HG03521 (cell line): ENCODE data around the gene RASA1.
"Not testable (repeated sequence)": the region's sequence is repeated elsewhere in the genome, so short reads cannot be mapped to it uniquely, and the experiment has no call there.

Experiments
- ATAC-seq: cut with Tn5 transposase; IDR thresholded peaks from one replicate; pipeline ENCODE4 v1.9.1; 2021; ENCODE audit warnings: mild to moderate bottlenecking, moderate library complexity; ENCODE audit not compliant: unreplicated experiment

RASA1 gene

DNA sequence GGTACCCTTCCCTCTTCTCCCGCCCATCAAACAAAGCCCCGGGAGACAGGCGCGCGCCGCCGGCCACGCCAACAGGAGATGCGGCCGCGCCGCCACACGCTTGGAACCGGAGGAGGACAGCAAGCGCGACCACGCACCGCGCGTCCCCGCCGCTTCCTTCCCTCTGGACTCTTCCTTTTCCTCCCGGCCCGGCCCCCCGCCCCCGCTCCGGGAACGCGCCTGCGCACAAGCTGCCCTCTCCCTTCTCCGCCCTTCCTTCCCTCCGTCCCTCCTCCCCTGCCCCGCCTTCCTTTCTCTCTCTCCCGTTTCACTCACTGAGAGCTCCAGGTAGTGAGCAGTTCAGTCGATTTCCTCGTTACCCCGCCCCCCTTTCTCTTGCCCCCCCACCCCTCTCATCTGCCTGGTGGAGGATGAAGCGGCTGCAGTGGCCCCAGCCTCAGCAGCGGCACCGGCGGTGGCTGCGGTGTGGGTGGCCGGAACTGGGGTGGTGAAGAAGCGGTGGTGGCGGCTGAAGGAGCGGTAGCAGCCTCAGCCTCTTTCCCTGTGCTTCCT lies at the start of gene RASA1:
Gene RASA1 (plus strand): TSS at position 310 of the 552 bp plus-strand sequence. CDS start 569 bp downstream, outside the sequence.
- ATAC-seq: peak; percentile 45

DNA sequence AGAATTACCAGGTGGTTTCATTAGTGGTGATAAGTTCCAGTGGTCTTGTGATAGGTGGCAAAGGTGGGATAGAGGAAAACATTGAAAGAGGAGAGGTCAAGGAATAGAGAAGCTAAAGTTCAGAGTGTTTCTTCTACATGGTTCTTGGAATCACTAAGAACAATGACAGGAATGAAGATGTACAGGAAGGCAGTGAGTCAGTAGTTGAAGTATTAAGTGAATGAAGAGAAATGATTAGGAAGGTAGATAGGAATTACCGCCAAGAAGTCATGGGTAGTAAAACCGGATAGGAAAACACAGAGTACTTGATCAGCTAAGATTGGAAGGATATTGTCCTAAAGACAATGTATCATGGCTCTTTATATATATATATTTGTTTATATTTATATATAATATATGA lies 37.9 kb upstream of the RASA1 start:
- ATAC-seq: no peak

DNA sequence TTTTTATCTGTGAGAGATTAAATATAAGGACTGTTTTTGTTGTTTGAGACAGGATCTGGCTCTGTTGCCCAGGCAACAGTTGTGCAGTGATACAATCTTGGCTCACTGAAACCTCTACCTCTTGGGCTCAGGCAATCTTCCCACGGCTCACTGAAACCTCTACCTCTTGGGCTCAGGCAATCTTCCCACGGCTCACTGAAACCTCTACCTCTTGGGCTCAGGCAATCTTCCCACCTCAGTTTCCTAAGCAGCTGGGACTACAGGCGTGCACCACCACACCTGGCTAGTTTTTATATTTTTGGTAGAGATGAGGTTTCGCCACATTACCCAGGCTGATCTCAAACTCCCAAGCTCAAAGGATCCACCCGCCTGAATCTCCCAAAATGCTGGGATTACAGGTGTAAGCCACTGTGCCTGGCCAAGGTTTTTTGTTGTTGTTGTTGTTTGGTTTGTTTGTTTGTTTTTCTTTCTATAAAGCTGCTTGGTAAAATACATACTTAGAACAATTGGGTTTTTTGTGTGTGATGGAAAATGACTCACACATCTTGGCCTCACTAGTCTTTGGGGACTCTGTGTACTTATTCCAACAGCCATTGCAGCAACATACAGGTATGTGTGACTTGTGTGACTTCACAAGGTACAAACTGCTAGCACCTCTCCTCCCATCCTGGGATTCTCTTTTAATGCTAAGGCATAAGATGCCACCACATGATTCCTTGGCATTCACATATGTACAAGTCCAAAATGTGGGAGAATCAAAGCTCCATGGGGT lies 36.5 kb upstream of the RASA1 start:
- ATAC-seq: peak; percentile 95

DNA sequence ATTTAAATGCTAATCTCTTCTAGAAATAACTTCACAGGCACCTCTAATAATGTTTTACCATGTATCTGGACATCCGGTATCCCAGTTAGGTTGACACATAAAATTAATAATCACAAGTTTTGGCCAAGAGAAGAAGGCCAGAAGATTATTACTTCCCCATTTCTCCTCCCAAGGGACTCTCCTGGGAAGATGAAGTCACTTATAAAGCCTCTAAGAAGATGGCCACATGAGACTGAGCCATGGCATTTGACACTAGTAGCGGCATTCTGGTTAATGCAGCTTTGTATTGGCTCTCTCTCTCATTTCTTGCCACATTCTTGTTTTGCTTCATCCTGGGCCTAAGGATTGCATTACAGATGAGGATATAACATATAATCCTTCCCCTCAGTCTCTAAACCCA lies 34.5 kb upstream of the RASA1 start:
- ATAC-seq: no peak

DNA sequence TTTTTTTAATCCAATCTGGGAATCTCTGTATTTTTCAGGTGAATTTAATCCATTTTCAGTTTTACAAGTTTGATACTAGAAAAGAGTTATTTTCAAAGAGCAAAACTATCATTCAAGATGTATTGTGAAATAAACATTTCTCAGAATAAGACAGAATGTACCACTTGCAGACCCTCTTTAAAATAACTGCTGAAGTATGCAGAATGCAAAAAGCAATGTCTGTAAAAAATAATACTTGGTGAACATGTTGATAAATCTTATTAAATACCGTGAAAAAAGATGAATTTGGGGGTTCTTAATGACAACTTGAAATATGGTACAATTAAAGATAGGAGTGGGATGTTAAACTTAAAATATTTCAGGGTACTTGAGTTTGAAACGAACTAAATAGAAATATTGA lies 26.1 kb upstream of the RASA1 start:
- no peak for ATAC-seq

DNA sequence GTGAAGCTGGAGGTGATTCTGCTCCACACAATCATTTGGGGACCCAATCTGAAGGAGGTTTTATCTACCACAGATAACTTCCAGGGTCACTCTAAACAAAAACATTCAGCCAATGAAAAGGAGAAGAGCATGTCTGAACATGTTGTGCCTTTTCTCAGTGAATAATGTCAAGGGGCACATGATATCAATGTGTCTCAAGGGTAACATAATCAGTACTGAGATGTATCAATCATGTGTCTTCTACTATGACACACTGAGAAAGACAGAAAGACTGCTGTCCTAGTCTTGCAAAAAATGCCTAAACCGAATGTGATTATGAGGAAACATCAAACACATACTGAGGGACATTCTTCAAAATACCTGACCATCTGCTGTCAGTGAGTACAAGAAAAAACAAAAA lies 25.4 kb upstream of the RASA1 start:
- no peak for ATAC-seq

DNA sequence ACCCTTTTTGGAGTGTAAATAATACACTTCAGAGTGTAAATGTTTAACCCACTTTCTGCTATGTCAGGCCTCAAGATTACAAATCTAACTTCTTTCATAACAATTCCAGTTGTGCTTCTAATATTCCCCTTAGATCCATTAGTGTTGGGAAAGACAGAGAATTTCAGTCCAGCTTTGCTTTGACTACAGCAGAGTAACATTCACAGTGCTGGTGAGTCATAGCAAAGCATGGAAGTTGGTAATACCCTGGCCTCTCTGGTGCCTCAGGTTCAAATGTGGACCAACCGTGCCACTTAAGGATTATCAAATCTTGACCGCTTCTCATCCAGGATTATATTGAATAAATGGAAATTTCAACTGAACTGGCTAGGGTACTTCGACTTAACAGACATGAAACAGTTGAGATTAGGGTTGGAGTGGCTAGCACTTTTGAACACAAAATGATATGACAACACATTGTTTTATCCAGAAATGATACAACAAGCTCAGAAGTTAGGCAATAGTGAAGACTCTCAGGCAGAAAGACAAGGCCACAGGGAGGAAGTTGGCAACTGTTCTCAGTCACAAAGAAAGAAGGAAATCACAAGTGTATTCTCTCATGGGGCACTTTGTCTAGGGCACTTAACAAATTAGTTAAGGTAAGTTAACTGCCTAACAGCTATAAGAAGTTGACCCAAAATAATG lies 24.4 kb upstream of the RASA1 start:
- no peak for ATAC-seq

DNA sequence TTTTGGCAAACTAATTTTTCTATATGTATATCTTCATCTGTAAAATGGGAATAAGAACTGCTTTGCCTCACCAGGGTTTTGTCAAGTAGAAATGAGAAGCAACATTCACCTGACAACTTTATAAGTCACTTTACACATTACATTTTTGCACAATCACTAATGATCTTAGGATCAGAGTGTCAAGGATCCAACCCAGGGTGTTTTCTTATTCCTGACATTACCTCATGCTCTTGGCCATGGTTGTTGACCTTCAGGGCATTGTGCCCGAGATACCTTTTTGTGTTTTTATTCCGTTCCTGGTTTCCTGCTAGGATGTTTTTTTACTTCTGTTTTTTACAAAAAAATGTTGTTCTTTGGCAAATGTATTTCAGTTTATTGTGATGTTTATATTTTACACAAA lies 22.2 kb upstream of the RASA1 start:
- ATAC-seq: no peak

DNA sequence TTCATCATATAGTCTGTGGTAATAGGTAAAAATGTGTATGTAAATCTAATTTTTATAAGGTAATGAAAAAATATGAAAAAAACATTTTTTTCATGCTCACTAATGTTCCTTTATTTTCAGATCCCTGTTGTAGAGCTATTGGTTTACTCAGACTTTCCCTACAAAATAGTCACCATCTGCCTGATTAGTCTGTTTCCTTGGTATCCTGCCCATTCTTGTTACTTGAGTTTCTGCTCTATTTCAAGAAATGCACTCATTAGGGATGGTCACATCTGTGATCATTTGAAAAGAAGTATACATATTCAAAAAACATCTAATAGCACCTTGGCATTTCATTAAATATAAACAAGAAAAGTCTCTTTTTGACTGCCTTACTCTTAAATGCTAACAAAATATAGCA lies 21.6 kb upstream of the RASA1 start:
- no peak for ATAC-seq

DNA sequence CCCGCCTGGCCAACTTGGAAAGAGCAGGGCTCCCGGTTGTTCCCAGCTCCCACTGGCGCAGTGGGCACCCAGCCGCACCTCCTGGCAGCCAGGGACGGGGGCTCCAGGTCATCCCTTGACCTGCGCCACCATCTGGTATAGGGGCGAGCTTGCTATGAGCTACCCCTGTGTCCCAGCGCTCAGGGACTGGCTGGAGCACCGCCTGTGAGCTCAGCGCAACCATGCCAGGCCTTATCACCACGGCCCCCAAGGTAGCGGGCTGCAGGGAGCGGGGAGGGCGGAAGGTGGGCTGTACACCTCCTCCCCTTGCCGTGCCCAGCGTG lies 15.4 kb upstream of the RASA1 start:
- ATAC-seq: no peak

DNA sequence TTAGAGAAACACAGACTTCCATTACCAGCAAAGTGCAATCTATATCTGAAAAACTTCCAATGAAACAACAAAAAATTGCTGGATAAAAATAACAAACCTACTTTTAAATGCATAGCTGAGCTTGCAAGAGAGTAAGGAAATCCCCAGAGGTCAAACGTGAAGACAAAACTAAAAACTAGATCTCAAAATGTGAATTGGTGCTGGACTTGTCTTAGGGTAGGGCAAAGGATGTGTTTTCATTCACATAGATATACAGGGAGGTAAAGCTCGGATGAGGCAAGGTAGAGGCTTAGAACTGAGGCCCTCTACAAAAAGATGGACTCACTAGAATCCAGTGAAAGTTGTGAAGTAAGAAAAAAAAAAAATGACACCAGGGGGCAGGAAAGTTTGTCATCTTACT lies 13.6 kb upstream of the RASA1 start:
- ATAC-seq: no peak

DNA sequence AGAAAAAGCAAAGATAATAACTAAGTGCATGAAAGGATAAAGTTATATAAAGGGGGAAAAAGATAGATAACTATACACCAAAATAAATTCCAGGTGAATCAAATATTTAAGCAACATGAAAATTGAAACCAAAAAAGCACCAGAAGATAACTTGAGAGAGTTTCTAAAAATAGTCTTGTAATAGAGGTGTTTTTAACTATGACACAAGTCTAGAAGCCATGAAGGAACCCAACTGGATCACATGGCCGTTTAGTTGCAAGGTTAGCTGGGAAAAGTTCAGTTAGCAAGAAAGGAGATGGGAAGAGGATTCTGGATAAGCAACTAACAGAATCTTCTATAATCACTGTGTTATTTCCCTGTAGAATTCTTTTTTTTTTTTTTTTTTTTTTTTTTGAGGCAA lies 9.2 kb upstream of the RASA1 start:
- no peak for ATAC-seq

DNA sequence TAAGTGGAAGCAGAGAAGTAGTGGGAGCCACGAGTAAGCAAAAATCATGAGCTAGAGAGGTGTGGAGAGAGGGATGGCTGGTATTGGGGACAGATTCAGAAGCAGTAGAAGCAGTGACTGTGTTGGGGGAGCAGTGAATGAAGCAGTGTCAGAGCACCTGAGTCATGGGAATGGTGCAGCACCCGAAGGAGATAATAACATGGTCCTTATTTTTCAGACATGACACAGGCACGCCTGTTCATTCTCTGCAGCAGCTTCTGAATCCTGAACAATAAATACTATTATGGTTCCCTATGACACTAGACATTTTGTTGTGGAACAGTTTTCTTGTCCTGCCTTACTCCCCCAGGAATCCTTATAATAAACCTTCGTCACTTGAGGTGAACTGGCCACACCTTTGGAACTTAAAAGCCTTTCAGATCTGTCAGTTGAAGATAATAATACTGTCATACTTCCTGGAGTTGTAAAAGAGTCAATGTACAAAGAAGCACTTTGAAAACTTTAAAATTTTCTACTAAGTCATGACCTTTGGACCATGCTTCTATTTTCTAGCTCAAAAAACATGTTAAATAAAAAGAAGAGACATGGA lies 7.0 kb upstream of the RASA1 start:
- ATAC-seq: no peak

DNA sequence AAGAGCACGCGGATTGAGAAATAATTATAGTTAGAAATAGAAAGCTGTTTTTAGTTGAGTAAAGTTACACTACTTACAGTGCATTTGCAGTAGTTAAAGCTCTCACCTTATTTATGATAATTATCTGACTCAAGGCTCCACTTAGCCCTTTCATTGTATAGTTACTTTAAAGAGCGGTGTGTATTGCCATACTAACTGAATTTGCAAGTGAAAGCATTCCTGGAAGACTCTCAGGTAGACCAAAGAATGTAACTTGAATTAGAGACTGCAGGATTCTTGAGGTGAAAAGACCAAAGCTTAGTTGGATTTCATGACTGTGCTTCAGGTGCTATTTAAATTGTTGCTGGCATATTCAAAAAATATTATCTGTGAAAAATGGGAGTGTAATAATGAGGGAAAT lies 4.2 kb upstream of the RASA1 start:
- no peak for ATAC-seq

DNA sequence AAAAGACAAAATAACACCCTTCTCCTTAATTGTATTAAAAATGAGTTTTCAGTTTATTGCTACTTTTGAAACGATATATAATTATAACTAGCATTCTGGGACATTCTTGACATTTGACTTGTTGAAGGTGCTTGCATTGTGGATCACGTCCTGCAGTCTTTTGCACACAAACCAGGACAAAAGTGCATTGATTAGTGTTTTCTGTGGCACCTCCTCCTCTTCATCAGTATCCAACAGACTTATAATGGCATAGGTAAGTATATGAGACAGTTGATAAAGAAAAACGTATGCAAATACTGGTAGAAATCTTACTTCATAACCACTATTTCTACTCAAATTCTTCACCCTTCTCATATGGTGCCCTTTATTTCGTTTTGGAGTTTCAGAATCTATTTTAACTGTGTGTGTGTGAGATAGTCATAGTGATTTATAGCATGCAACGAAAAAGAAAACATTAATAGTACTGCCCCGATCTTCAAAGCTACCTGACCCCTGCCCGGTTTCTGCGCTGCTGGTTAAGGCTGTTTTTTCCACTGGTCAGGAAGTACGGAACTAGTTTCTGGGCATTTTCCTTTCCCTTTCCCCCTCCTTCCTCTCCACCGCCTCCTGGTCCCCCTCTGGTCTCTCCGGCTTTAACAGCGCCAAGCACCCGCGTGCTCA lies 639 bp upstream of the RASA1 start:
- peak; percentile 31 for ATAC-seq

DNA sequence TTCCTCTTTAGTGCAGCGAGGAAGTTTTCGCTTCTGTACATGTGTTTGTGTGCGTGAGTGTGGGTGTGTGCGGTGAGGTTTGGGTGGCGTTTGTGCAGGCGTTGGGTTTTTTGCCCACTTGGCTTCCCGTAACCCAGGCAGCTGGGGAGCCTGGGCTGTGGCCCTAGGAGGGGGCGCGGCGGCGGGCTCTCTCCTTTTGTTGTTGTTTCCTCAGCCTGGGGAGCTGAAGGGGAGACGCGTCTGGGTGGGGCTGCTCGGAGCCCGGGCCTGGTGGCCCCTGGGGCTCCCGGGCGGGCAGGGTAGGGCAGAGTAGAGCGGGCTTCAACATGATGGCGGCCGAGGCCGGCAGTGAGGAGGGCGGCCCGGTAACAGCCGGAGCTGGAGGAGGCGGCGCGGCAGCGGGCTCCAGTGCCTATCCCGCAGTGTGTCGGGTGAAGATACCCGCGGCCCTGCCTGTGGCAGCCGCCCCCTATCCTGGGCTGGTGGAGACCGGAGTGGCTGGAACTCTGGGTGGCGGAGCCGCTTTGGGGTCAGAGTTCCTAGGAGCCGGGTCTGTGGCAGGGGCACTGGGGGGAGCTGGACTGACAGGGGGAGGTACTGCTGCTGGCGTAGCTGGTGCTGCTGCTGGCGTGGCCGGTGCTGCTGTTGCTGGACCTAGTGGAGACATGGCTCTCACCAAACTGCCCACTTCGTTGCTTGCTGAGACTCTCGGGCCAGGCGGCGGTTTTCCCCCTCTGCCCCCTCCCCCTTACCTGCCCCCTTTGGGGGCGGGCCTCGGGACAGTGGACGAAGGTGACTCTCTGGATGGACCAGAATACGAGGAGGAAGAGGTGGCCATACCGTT lies 665 bp downstream of the RASA1 start:
- ATAC-seq: peak; percentile 47

DNA sequence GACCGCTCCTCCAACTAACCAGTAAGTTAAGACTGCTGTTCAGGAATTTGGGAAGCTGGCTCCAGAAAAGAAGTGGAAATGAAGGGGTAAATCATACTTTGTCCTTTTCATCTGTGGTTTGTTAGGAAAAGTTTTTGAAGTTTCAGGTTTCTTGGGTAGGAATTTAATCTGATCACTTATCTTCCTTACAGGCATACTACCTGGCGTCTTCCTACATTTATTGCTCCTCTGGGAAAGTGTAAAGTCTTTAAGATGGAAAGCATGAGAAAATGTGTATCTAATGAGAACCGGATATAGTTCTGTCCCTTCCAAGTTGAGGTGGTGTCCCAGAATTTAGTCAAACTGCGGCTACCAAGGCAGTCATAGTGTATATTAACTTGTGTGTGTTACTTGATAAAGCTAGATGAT lies 1.3 kb downstream of the RASA1 start:
- ATAC-seq: no peak

DNA sequence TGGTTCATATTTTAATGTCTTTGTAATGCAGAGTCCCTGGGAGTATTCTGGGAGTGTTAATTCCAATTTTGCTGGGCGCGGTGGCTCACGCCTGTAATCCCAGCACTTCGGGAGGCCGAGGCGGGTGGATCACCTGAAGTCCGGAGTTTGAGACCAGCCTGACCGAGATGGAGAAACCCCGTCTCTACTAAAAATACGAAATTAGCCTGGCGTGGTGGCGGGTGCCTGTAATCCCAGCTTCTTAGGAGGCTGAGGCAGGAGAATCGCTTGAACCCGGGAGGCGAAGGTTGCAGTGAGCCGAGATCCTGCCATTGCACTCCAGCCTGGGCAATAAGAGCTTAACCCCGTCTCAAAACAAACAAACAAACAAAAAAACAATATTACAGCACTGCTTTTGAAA lies 3.2 kb downstream of the RASA1 start:
- not testable (repeated sequence) for ATAC-seq

DNA sequence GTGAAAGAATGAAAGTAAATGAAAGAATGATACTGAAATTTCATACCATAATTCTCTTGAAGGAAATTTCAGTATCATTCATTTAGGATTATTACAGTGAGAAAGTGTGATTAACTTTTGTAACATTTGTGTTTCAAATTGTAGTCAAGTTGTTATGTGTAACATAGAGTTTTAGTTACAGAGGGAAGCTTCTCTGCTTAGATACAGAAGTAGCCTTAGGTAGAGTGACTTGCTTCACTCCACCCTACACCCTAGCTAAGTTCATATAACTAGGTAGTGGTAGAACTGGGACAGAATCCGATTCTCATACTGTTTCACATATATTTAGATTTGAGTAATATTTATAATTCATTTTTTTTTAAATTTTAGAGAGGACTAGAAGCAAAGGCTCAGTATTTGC lies 9.0 kb downstream of the RASA1 start:
- no peak for ATAC-seq

DNA sequence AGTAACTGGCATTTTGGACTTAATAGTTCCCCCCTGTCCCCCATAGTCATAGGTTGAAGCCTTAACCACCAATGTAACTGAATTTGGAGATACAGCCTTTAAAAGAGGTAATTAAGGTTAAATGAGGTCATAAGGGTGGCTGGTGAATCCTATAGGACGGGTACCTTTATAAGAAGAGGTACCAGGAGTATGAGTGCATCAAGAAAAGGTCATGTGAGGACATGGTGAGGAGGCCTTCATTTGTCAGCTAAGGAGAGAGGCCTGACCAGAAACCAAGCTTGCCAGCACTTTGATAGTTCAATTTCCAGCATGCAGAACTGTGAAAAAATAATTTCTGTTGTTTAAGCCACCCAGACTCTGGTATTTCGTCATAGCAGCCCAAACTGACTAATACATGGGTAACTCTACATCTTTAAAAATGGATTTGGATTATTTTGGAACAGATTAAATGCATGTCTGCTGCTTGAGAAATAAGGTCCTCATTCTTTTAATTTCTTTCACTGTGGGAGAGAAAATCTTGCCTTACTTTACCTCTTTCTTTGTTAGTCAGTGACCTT lies 9.7 kb downstream of the RASA1 start:
- ATAC-seq: no peak
